Myocyte (in vitro differentiated cells): ENCODE results near the gene KLHL21. TPM values are rescaled to one million over a fixed set of nuclear protein-coding genes. Genes with fewer than 3 reads are reported as not detected.

Experiments used
- DNase-seq: peaks from one replicate; pipeline ENCODE4 v3.0.0-alpha.2; 2012; ENCODE audit warnings: low read depth
- total RNA-seq: library from RNA; depleted of rRNA; stranded (reverse); fragments of >200 nt; gene quantifications from 2 replicates; pipeline ENCODE4 v1.2.3, GENCODE V29; 2014

The KLHL21 gene
- total RNA-seq, 1 donor from 2014 or later = 118 TPM

DNA sequence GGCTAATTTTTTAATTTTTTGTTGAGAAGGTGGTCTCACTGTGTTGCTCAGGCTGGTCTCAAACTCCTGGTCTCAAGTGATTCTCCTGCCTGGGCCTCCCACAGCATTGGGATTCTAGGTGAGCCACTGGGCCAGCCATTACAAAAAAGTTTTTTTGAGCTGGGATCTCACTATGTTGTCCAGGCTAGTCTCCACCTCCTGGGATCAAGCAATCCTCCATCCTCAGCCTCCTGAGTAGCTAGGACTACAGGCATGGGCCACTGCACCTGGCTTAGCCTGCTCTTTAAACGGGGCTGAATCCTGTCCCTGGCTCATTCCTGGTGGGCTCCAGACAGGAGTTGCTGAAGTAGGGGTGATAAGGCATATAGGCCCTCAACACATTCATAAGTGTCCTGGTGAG is 45.1 kb downstream of the KLHL21 start:
- DNase-seq = no peak

DNA sequence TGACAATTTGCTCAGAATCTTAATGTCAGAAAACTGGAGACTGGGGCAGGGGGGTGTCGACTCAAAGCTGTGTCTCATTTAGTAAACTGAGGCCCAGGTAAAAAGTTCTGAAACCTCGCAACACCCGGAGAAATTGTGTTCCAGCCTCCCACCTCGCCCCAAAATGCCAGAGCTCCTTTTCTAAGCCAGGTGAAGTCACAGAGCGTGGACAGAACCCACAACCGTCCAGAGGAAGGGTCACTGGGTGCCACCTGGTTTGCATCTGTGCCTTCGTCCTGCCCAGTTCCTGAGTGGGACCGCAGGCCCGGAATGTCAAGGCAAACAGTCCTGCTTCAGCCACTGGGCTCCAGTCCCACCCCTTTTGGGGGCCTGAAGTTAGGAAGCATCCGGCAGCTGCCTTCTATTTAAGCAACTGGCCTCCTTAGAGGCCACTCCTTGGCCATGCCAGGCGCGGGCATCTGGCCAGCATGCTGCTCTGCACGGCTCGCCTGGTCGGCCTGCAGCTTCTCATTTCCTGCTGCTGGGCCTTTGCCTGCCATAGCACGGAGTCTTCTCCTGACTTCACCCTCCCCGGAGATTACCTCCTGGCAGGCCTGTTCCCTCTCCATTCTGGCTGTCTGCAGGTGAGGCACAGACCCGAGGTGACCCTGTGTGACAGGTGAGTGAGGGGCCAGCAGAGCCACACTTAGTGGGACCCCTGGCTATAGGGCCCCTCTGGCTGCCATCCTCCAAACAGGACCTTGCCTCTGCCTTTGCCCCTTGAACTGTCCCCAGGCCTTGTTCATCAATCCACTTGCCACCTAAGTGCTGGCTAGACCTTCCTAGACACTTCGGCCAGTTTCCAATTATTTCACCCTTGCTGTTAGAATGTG is 47.5 kb downstream of the KLHL21 start, which contains the start of gene TAS1R1:
Gene TAS1R1 (plus strand): TSS at position 401 of the 872 bp plus-strand sequence. CDS start 67 bp downstream, at position 468.
- peak; percentile 94 for DNase-seq

DNA sequence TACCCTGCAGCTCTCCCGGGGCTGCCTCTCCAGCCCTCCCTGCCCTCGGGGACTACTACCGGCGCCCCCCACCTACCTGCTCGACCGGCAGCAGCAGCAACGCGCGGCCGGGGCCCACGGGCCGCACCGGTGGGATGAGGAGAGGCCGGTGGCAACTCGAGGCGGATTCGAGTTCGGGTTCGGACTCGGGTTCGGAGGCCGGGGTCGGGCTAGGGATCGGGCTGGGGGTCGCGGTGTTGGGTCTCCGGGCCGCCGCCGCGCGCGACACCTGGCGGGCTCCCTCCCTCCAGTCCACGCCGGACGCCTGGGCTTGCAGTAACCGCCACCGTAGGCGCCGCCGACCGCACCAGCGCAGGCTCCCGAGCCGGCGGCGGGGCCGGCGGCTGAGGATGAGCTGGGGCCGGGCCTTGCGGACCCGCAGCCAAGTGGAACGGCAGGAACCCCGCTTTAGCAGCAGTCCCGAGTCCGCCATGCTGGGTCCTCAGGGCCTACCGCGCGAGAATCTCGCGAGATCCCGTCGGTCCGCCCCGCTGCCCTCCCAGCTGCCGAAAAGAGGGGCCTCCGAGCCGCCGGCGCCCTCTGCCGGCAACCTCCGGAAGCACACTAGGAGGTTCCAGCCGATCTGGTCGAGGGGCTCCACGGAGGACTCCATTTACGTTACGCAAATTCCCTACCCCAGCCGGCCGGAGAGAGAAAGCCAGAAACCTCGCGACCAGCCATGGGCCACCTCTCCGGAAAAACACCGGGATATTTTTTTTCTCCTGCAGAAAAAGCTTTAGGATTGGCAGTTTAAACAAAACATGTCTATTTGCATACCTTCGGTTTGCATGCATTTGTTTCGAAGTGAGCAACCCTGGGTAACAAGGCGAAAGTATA is 48.4 kb downstream of the KLHL21 start, which contains the start of gene NOL9:
Gene NOL9 (minus strand): TSS at position 483 of the 876 bp plus-strand sequence. CDS start 11 bp downstream, at position 472.
- peak; percentile 94 for DNase-seq

DNA sequence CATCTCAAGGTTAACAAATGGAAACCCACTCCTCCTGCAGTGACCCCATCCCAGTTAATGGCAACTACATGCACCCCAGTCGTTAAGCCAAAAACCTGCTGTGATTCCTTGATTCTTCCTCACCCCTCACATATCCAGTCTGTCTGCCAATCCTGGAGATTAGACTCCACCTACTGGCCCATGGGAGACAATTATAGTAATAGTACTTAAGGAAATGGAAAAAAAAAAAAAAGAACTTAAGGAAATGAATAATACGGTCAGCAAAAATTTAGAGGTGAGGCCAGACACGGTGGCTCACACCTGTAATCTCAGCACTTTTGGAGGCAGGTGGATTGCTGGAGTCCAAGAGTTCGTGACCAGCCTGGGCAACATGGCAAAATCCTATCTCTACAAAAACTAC is 55.4 kb downstream of the KLHL21 start:
- DNase-seq = no peak

DNA sequence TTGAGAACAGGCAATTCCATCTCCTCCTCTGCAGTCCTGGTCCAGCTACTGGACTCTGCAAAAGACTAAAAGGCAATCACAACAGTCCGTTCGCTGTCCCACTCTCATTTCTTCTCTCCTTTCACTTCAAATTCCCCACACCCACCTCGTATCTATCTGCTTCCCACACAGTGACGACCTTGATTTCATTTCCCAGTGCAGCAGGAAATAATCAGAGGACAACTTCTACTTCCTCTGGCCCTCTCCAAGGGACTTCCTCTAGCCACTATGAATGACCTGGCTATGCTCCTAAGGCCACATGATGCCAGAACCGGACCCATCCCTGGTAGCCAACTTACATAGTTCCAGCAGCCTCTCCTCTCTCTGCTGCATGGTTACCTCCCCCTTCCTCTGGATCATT is 56.3 kb downstream of the KLHL21 start:
- DNase-seq = no peak

DNA sequence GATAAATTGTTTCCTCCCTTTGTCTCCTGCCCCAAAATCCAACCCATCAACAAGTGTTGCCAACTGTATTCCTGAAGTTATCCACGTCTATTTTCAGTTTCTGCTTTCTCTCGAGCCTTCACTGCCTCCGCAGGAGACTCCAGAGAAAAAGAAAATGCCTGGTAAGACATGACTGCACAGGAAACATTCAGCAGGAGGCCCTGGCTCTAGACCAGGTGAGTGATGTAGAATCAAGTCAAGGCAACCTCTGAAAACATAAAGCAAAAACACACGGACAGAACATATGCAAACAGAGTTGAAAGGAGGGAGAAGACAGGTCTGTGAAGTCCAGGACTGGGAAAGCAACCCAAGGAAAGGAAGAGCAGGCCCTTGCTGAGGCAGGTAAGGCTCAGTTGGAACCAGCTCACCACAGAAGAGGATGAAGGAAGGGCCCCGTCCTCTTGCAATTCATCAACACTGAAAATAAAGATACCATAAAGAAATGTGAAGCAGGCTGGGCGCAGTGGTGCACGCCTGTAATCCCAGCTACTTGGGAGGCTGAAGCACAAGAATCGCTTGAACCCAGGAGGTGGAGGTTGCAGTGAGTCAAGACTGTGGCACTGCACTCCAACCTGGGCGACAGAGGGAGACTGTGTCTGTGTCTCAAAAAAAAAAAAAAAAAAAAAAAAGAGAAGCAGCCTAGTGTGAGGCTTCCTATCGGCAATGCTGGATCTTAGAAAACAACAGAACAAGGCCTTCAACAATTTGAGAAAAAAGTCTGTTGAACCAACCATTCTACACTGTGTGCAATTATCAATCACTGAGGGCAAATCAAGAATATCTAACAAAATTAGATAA is 57.2 kb downstream of the KLHL21 start:
- DNase-seq = no peak

DNA sequence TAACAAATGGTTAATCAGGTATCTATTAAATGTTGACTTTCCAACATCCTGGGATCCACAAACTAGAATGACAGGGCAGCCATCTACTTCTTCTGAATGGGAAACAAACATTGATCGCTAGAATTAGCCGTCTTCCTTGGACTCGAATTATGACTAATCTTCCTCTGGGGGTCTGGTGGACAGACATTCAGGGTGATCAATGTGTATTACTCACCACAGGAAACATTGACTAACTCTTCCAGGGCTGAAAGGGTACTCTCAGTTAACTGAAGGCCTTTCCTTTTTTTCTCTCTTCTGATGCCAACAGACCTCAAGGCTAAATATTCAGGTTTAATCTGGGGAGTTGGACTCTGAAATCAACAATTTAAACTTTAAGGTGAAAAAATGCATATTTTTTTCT is 57.8 kb downstream of the KLHL21 start:
- no peak for DNase-seq

Other genes with a start within 250 kb of the KLHL21 start
- 18.7 and 35.2 TPM in 2 replicates for gene ACOT7, start 209.1 kb downstream of the KLHL21 start, total RNA-seq
- 12.5 and 24.4 TPM in 2 replicates for gene HES2, start 182.9 kb downstream of the KLHL21 start, total RNA-seq
- 0.03 and 0.31 TPM in 2 replicates for gene ESPN, start 178.1 kb downstream of the KLHL21 start, total RNA-seq
- 24.4 and 38.2 TPM in 2 replicates for gene TNFRSF25, start 136.7 kb downstream of the KLHL21 start, total RNA-seq
- 52.4 and 88.3 TPM in 2 replicates for gene PLEKHG5, start 111.2 kb downstream of the KLHL21 start, total RNA-seq
- 22.8 and 25.4 TPM in 2 replicates for gene NOL9, start 48.4 kb downstream of the KLHL21 start, total RNA-seq
- 7.5 and 8.0 TPM in 2 replicates for gene TAS1R1, start 47.6 kb downstream of the KLHL21 start, total RNA-seq
- gene ZBTB48, start 22.9 kb downstream of the KLHL21 start, total RNA-seq = 14.0 and 17.5 TPM in 2 replicates
- 7.4 and 9.6 TPM in 2 replicates for gene PHF13, start 10.9 kb upstream of the KLHL21 start, total RNA-seq
- gene THAP3, start 22.0 kb upstream of the KLHL21 start, total RNA-seq = 31.1 and 33.0 TPM in 2 replicates
- gene DNAJC11, start 98.9 kb upstream of the KLHL21 start, total RNA-seq = 25.0 and 35.2 TPM in 2 replicates
- 68.9 and 71.7 TPM in 2 replicates for gene CAMTA1, start 182.6 kb upstream of the KLHL21 start, total RNA-seq